ENCODE measurements around the gene WNK2. TPM values are rescaled to one million over a fixed set of nuclear protein-coding genes. Genes with fewer than 3 reads are reported as not detected.
"Not testable (repeated sequence)": the region's sequence is repeated elsewhere in the genome, so short reads cannot be mapped to it uniquely, and the experiment has no call there.

The WNK2 gene
- 16.4 TPM for total RNA-seq

- DNase-seq: no peak
Measured at GRCh38 chr9:93183663-93184431, at the start of gene WNK2. WNK2 (plus strand) TSS chr9:93184139; CDS start chr9:93184930, 791 bp downstream.

GRCh38 chr9:93134740-93135444 lies 49.0 kb upstream of the WNK2 start:
- no peak for DNase-seq

GRCh38 chr9:93136011-93136440 lies 47.9 kb upstream of the WNK2 start:
- DNase-seq: no peak

- DNase-seq: no peak
Measured at GRCh38 chr9:93137362-93137761, 46.6 kb upstream of the WNK2 start.

- no peak for DNase-seq
Measured at GRCh38 chr9:93138171-93138764, 45.7 kb upstream of the WNK2 start.

GRCh38 chr9:93139365-93140182 lies 44.4 kb upstream of the WNK2 start:
- no peak for DNase-seq

- no peak for DNase-seq
Measured at GRCh38 chr9:93141771-93142483, 42.0 kb upstream of the WNK2 start.

- DNase-seq: peak; percentile 79
Measured at GRCh38 chr9:93143830-93144530, 40.0 kb upstream of the WNK2 start.

GRCh38 chr9:93146696-93147095 lies 37.2 kb upstream of the WNK2 start:
- not testable (repeated sequence) for DNase-seq

- DNase-seq: no peak
Measured at GRCh38 chr9:93147632-93148031, 36.3 kb upstream of the WNK2 start.

- DNase-seq: no peak
Measured at GRCh38 chr9:93148721-93149120, 35.2 kb upstream of the WNK2 start.

- DNase-seq: no peak
Measured at GRCh38 chr9:93149361-93149760, 34.6 kb upstream of the WNK2 start.

GRCh38 chr9:93151097-93151784 lies 32.7 kb upstream of the WNK2 start:
- DNase-seq: no peak

- DNase-seq: no peak
Measured at GRCh38 chr9:93154293-93154903, 29.5 kb upstream of the WNK2 start.

- DNase-seq: peak; percentile 69
Measured at GRCh38 chr9:93155716-93156474, 28.0 kb upstream of the WNK2 start.

- DNase-seq: no peak
Measured at GRCh38 chr9:93156475-93157008, 27.4 kb upstream of the WNK2 start.

GRCh38 chr9:93159601-93160471 lies 24.1 kb upstream of the WNK2 start:
- DNase-seq: peak; percentile 35

Measured in occipital lobe (tissue), 2 donors.